GM10248 (cell line): ENCODE data around the gene ERCC6.

ENCODE experiments used
- CTCF ChIA-PET: fragments of 300-600 bp; sonication (Branson Sonifier 250); formaldehyde crosslinking; extraction: SDS; loops from one replicate; lab custom pipeline; 2021; ENCODE audit warnings: antibody characterized with exemption; lab: Yijun Ruan, JAX
- POLR2A ChIA-PET: fragments of 350-650 bp; sonication (Branson Sonifier 250); formaldehyde crosslinking; extraction: SDS; loops from one replicate; lab custom pipeline; 2020; ENCODE audit warnings: antibody characterized with exemption; lab: Yijun Ruan, JAX
- DNase-seq: peaks from one replicate; pipeline ENCODE4 v3.0.0; 2012; ENCODE audit errors: extremely low spot score
- CTCF ChIP-seq: IDR thresholded peaks from 2 replicates; pipeline ENCODE4 v1.5.1; 2012; ENCODE audit warnings: mild to moderate bottlenecking, low read depth; ENCODE audit errors: extremely low read depth, missing control alignments, control extremely low read depth

The ERCC6 gene

GRCh38 chr10:49564461-49565009 is 25.6 kb upstream of the ERCC6 start:
- ChIA-PET CTCF (interaction anchor here (0.7 to 5.3 kb wide), 8 partner anchors 11 to 674 kb away, joined by 3 to 32 read pairs (median 4); no protein-coding TSS in a partner anchor), POLR2A (no interaction called here)
- no peak for TF ChIP-seq CTCF
- DNase-seq: no peak

DNA sequence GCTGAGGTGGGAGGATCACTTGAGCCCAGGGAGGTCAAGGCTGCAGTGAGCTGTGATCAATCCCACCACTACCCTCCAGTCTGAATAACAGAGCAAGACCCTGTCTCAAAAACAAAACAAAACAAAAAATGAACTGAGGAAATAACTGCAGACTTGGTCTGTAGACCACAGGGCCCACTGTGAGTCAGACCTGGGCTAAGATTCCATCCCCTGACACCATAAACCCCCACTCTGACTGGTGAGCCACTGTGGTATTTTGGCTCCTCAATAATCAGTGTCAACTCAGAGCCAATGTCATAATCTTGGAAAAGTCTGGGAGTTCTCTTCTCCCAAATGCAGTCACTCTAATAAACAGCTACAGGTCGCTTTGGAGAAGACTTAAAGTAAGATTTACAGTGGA is 24.0 kb upstream of the ERCC6 start:
- POLR2A ChIA-PET: no interaction called here
- DNase-seq: no peak
- CTCF ChIA-PET: interaction anchor here (0.9 to 1.7 kb wide), 6 partner anchors 8 to 672 kb away, joined by 3 to 6 read pairs (median 4); no protein-coding TSS in a partner anchor
- TF ChIP-seq CTCF: no peak

- ChIA-PET CTCF (no interaction called here), POLR2A (no interaction called here)
- DNase-seq: no peak
- no peak for TF ChIP-seq CTCF
Observed at GRCh38 chr10:49560526-49560925, 21.6 kb upstream of the ERCC6 start.

DNA sequence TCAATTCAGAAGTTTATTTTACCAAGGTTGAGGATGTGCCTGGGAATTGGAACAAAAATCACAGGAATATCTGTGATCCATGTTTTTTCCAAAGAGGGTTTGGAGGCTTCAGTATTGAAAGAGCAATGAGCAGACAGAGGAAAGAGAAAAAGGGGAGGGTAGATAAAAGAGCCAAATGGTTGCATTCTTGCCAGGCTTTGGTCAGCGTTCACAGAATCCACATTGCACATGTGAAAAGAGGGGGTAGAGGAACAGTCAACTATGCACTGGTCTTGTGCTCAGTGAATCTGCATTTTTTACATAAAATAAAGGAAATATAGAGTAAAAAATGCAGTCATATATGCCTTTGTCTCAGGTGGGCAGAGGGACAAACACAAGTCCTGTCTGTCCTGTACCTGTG is 20.6 kb upstream of the ERCC6 start:
- no peak for DNase-seq
- CTCF ChIA-PET: no interaction called here
- no peak for TF ChIP-seq CTCF
- POLR2A ChIA-PET: no interaction called here

- TF ChIP-seq CTCF: no peak
- ChIA-PET POLR2A (no interaction called here), CTCF (interaction anchor here (1.1 to 2.2 kb wide), 2 partner anchors 10 to 35 kb away, joined by 3 to 8 read pairs; no protein-coding TSS in a partner anchor)
- DNase-seq: no peak
Observed at GRCh38 chr10:49558190-49558589, 19.3 kb upstream of the ERCC6 start.

- no peak for DNase-seq
- POLR2A ChIA-PET: no interaction called here
- CTCF ChIA-PET: interaction anchor here (1.1 to 2.2 kb wide), 2 partner anchors 10 to 35 kb away, joined by 3 to 8 read pairs; no protein-coding TSS in a partner anchor
- TF ChIP-seq CTCF: no peak
Observed at GRCh38 chr10:49557681-49558080, 18.8 kb upstream of the ERCC6 start.
